GM11168 (cell line): ENCODE data around the gene ZFYVE9.
"Not testable (repeated sequence)": the region's sequence is repeated elsewhere in the genome, so short reads cannot be mapped to it uniquely, and the experiment has no call there.

Source experiments
- in situ Hi-C: fragments of 300-500 bp; cut with MboI; formaldehyde crosslinking; loops from one replicate; pipeline ENCODE4 v1.12.0; 2022; ENCODE audit warnings: low sequenced_read_pairs; ENCODE audit not compliant: unreplicated experiment

Gene ZFYVE9

GRCh38 chr1:52359676-52360594 lies 218.0 kb downstream of the ZFYVE9 start:
- in situ Hi-C loops = no loop called here

- in situ Hi-C loops = no loop called here
Observed at GRCh38 chr1:52360595-52360968, 218.7 kb downstream of the ZFYVE9 start.

GRCh38 chr1:52364235-52364839 lies 222.4 kb downstream of the ZFYVE9 start:
- in situ Hi-C loops = no loop called here

DNA sequence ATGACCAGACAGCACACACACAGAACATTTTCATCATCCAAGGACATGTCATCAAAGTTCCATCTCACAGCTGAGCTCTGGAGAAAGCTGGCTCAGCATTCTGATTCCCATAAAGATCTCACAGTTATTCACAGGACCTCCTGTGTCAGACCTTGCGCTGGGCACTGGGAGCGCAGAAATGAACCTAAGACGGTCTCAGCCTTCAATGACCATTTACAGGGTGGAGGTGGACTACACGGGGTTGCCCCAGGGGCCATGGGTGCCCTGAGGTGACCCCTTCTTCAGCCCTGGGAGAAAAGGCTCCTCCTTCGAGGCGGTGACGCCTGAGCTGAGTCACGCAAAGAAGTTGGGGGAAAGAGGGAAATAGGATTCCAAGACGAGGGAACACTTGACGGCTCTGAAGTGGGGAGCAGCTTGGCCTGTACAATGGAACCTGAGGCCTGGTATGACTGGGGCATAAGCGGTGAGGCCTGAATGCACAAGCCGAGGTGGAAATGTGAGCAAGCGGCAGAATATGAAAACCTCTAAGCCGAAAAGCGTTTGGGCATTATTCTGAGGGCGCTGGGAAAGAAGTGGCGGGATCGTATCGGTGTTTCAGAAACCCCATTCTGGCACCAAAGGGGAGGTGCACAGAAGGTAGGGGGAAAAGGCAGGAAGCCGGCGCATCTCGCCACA lies 223.3 kb downstream of the ZFYVE9 start:
- in situ Hi-C loops = no loop called here

- in situ Hi-C loops = no loop called here
Observed at GRCh38 chr1:52365746-52366516, 224.0 kb downstream of the ZFYVE9 start, which contains the start of gene CC2D1B. Gene CC2D1B (minus strand): TSS chr1:52366205. CDS start chr1:52364620, 1,585 bp downstream.

GRCh38 chr1:52366517-52366827 lies 224.6 kb downstream of the ZFYVE9 start:
- in situ Hi-C loops = no loop called here

GRCh38 chr1:52367272-52367671 lies 225.4 kb downstream of the ZFYVE9 start:
- in situ Hi-C loops = no loop called here

DNA sequence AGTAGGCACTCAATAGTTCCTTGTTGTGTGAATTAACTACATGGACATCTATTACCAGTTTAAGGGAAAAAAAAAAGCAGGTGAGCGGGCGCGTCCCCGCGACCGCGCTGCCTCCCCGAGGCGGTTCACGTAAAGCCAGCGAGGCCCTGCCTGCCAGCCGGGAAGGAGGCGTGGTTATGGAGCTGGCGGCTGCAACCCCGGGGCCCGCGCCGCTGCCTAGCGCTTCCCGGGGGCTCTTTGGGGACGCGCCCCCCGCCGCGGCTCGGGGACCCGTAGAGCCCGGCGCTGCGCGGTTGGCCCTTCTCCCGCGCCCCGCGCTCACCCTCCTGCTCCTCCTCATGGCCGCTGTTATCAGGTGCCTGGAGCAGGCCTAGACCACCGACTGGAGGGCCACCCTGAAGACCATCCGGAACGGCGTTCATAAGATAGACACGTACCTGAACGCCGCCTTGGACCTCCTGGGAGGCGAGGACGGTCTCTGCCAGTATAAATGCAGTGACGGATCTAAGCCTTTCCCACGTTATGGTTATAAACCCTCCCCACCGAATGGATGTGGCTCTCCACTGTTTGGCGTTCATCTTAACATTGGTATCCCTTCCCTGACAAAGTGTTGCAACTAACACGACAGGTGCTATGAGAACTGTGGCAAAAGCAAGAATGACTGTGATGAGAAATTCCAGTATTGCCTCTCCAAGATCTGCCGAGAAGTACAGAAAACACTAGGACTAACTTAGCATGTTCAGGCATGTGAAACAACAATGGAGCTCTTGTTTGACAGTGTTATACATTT lies 226.7 kb downstream of the ZFYVE9 start:
- in situ Hi-C loops = no loop called here

DNA sequence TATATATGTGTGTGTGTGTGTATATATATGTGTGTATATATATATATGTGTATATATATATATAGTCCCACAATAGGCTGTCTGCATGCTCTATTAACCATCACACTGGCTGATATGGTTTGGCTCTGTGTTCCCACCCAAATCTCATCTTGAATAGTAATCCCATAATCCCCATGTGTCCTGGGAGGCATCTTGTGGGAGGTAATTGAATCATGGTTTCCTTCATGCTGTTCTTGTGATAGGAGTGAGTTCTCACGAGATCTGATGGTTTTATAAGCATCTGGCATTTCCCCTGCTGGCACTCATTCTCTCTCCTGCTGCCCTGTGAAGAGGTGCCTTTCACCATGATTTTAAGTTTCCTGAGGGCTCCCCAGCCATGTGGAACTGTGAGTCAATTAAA lies 228.0 kb downstream of the ZFYVE9 start:
- in situ Hi-C loops = not testable (repeated sequence)

DNA sequence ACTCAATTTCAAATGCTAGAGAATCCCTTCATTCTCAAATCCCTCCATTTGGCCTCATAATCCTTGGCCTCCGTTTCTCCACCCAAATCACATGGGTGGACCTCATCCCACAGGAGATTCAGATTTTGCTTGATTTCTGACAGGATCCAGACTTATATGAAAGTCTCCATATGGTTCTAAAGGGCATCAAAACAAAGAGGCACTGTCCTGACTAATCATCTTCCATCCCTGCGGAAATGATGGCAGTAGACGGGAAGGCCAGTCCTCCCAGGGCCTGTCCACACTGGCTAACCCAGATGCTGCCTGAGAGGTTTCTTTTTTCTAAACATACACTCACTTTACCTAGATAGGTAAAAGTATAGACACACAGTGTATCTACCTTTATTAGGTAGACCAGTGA lies 243.5 kb downstream of the ZFYVE9 start:
- in situ Hi-C loops = no loop called here

DNA sequence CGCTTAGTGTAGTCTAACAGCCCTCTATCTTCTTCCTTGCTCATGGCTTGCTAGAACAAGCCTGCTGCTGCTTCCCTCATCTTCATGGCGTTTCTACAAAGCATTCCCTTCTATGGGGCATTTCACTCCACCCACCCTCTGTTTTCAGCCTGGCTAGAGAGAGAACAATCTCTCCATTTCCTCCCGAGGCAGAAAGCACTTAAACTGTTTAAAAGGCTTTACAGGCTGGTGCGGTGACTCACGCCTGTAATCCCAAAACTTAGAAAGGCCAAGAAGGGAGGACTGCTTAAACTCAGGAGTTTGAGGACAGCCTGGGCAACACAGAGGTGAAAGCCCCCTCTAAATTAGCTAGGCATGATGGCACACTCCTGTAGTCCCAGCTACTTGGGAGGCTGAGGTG lies 244.6 kb downstream of the ZFYVE9 start:
- in situ Hi-C loops = no loop called here

GRCh38 chr1:52393174-52393573 lies 251.3 kb downstream of the ZFYVE9 start:
- in situ Hi-C loops = no loop called here
